ENCODE data around the gene PSME3.

GRCh38 chr17:42883802-42884558, 50.8 kb downstream of the PSME3 start:
- TF ChIP-seq SIN3A (IDR thresholded peaks at IDR 0.05; ENCODE audit: borderline replicate concordance, insufficient read depth, low read length) (no peak), POLR2AphosphoS5 (IDR thresholded peaks at IDR 0.05; ENCODE audit: low read depth, low read length) (no peak), REST (IDR thresholded peaks at IDR 0.05; ENCODE audit: insufficient read depth in 1 of 2, low read depth in 2 of 2, low read length in 2 of 2) (no peak)
